Small intestine (tissue), 7 donors: ENCODE measurements around the gene DOP1A. TPM values are rescaled to one million over a fixed set of nuclear protein-coding genes. Genes with fewer than 3 reads are reported as not detected.

Source experiments
- DNase-seq, 2 donors: peaks; one replicate each; pipeline versions ENCODE4 v3.0.0 to v3.0.0-alpha.2; 2013
- FAIRE-seq: peaks from 2 replicates; lab custom pipeline; 2012; peaks lifted over from hg19 to GRCh38; lab: Jason Lieb, UNC
- H3K27ac ChIP-seq, 3 donors: one replicate each; pipeline ENCODE4 v1.5.1; 2013; ENCODE audit warnings: low read length in 2 of 3, mild to moderate bottlenecking in 2 of 3, control low read depth in 1 of 3, inconsistent platforms in 1 of 3, low read depth in 1 of 3, moderate library complexity in 1 of 3
- H3K27me3 ChIP-seq, 3 donors: one replicate each; pipeline ENCODE4 v1.6.1; 2013; ENCODE audit warnings: low read length in 3 of 3, inconsistent platforms in 1 of 3; ENCODE audit not compliant: control insufficient read depth in 3 of 3, insufficient read depth in 3 of 3
- H3K36me3 ChIP-seq, 3 donors: one replicate each; pipeline ENCODE4 v1.6.1; 2013; ENCODE audit warnings: low read length in 3 of 3, inconsistent platforms in 1 of 3, low read depth in 1 of 3, mild to moderate bottlenecking in 1 of 3, moderate library complexity in 1 of 3; ENCODE audit not compliant: control insufficient read depth in 3 of 3, insufficient read depth in 2 of 3
- H3K4me1 ChIP-seq, 3 donors: one replicate each; pipeline ENCODE4 v1.6.1; 2013; ENCODE audit warnings: low read length in 2 of 3, inconsistent platforms in 1 of 3, low read depth in 1 of 3, mild to moderate bottlenecking in 1 of 3, moderate library complexity in 1 of 3; ENCODE audit not compliant: control insufficient read depth in 3 of 3, insufficient read depth in 2 of 3
- H3K4me3 ChIP-seq, 3 donors: one replicate each; pipeline ENCODE4 v1.5.1; 2013; ENCODE audit warnings: low read length in 3 of 3, control low read depth in 1 of 3, inconsistent platforms in 1 of 3, low read depth in 1 of 3, mild to moderate bottlenecking in 1 of 3, moderate library complexity in 1 of 3
- H3K9me3 ChIP-seq, 2 donors: one replicate each; pipeline ENCODE4 v1.6.1; 2013; ENCODE audit warnings: low read depth in 1 of 2, low read length in 1 of 2; ENCODE audit not compliant: control insufficient read depth in 2 of 2, insufficient read depth in 1 of 2
- WGBS, 3 donors: extraction: QIAGEN DNeasy Blood & Tissue Kit; methylation state at CpG; one replicate each; pipeline ENCODE4 v1.1.7; 2013; 5-methylcytosine and 5-hydroxymethylcytosine counted together
- polyA plus RNA-seq, 4 donors: library from polyadenylated mRNA; stranded (reverse) in 3 of 4; unstranded in 1 of 4; fragments of 200-250 nt in 3 of 4; fragments of 120-200 nt in 1 of 4; gene quantifications; one replicate each; pipeline versions ENCODE4 v1.2.1 to v1.2.3, GENCODE V29; 2013
- donor health status: healthy with polysubstance abuse.
- donor health status: control.
- donor health status: control.
- donor health status: Bipolar disorder and iron deficiency.
- donor health status: healthy.

The DOP1A gene
- polyA plus RNA-seq, 4 donors, result 5.9 to 34.7 (median 9.3) TPM

- WGBS, 3 donors, result 88 to 96% (median 92%) methylated on average over 2 of the region's 2 CpGs
- Histone ChIP-seq H3K4me1 (no peaks in the 10 kb centered on the region), H3K4me3 (no peak overlapping the region), H3K27me3 (no peaks in the 10 kb centered on the region), H3K27ac (no peak overlapping the region), H3K36me3 (peaks cover 0 to 9% (median 7%) of the 10 kb centered on the region in 3 donors), H3K9me3 (no peaks in the 10 kb centered on the region)
- no peak for FAIRE-seq
- no peak for DNase-seq
Measured at GRCh38 chr6:83097204-83097603, 29.7 kb downstream of the DOP1A start.

- Histone ChIP-seq H3K27me3 (no peaks in the 10 kb centered on the region), H3K9me3 (no peaks in the 10 kb centered on the region), H3K36me3 (peaks cover 3 to 9% (median 7%) of the 10 kb centered on the region in 3 donors), H3K4me3 (no peak overlapping the region), H3K27ac (no peak overlapping the region), H3K4me1 (no peaks in the 10 kb centered on the region)
- DNase-seq (no peak), FAIRE-seq (no peak)
- WGBS, 3 donors, result 92 to 100% (median 95%) methylated on average over 1 of the region's 1 CpG
Measured at GRCh38 chr6:83097675-83098074, 30.2 kb downstream of the DOP1A start.

- Histone ChIP-seq H3K9me3 (no peaks in the 10 kb centered on the region), H3K27me3 (no peaks in the 10 kb centered on the region), H3K4me3 (no peak overlapping the region), H3K27ac (no peak overlapping the region), H3K36me3 (peaks cover 4 to 9% (median 7%) of the 10 kb centered on the region in 3 donors), H3K4me1 (no peaks in the 10 kb centered on the region)
- DNase-seq, result no peak
- 96 to 97% (median 97%) methylated on average over 3 of the region's 3 CpGs for WGBS, 3 donors
- no peak for FAIRE-seq
Measured at GRCh38 chr6:83098589-83098988, 31.1 kb downstream of the DOP1A start.

- no peaks in the 10 kb centered on the region for H3K27me3 ChIP-seq
- peaks cover 0 to 12% (median 2%) of the 10 kb centered on the region in 3 donors for H3K36me3 ChIP-seq
- no peaks in the 10 kb centered on the region for H3K4me1 ChIP-seq
- H3K27ac ChIP-seq, result no peak overlapping the region
- H3K4me3 ChIP-seq, result no peak overlapping the region
- DNase-seq, result no peak
- 95 to 100% (median 98%) methylated on average over 1 of the region's 1 CpG for WGBS, 3 donors
- H3K9me3 ChIP-seq, result no peaks in the 10 kb centered on the region
- no peak for FAIRE-seq
Measured at GRCh38 chr6:83108378-83108777, 40.9 kb downstream of the DOP1A start.

GRCh38 chr6:83113258-83113657 lies 45.8 kb downstream of the DOP1A start:
- H3K4me3 ChIP-seq, result no peak overlapping the region
- DNase-seq, result no peak
- H3K36me3 ChIP-seq, result peaks cover 0 to 6% (median 2%) of the 10 kb centered on the region in 3 donors
- no peaks in the 10 kb centered on the region for H3K9me3 ChIP-seq
- H3K27ac ChIP-seq, result no peak overlapping the region
- WGBS, 3 donors, result 81 to 83% (median 82%) methylated on average over 4 of the region's 4 CpGs
- no peaks in the 10 kb centered on the region for H3K4me1 ChIP-seq
- H3K27me3 ChIP-seq, result no peaks in the 10 kb centered on the region
- FAIRE-seq, result no peak

- DNase-seq (no peak), FAIRE-seq (peak; percentile 70)
- no peak overlapping the region for H3K4me3 ChIP-seq
- H3K27ac ChIP-seq, result no peak overlapping the region
- 79 to 93% (median 92%) methylated on average over 1 of the region's 1 CpG for WGBS, 3 donors
- peaks cover 0 to 6% (median 2%) of the 10 kb centered on the region in 3 donors for H3K36me3 ChIP-seq
- no peaks in the 10 kb centered on the region for H3K27me3 ChIP-seq
- no peaks in the 10 kb centered on the region for H3K4me1 ChIP-seq
- H3K9me3 ChIP-seq, result no peaks in the 10 kb centered on the region
Measured at GRCh38 chr6:83114164-83114563, 46.7 kb downstream of the DOP1A start.

- FAIRE-seq (no peak), DNase-seq (peak in 1 of 2 donors; percentile 9)
- no peak overlapping the region for H3K27ac ChIP-seq
- no peaks in the 10 kb centered on the region for H3K4me1 ChIP-seq
- WGBS, 3 donors, result 67 to 82% (median 71%) methylated on average over 1 of the region's 1 CpG
- no peaks in the 10 kb centered on the region for H3K27me3 ChIP-seq
- no peak overlapping the region for H3K4me3 ChIP-seq
- no peaks in the 10 kb centered on the region for H3K9me3 ChIP-seq
- peaks cover 0 to 2% (median 0%) of the 10 kb centered on the region in 3 donors for H3K36me3 ChIP-seq
Measured at GRCh38 chr6:83117802-83118201, 50.3 kb downstream of the DOP1A start.

GRCh38 chr6:83119742-83120300 lies 52.4 kb downstream of the DOP1A start:
- WGBS, 3 donors, result 90 to 97% (median 96%) methylated on average over 2 of the region's 2 CpGs
- Histone ChIP-seq H3K36me3 (peaks cover 0 to 11% (median 0%) of the 10 kb centered on the region in 3 donors), H3K27me3 (no peaks in the 10 kb centered on the region), H3K9me3 (no peaks in the 10 kb centered on the region), H3K4me3 (no peak overlapping the region), H3K27ac (no peak overlapping the region), H3K4me1 (no peaks in the 10 kb centered on the region)
- FAIRE-seq (no peak), DNase-seq (no peak)

- no peak overlapping the region for H3K27ac ChIP-seq
- FAIRE-seq, result no peak
- H3K27me3 ChIP-seq, result no peaks in the 10 kb centered on the region
- no peaks in the 10 kb centered on the region for H3K4me1 ChIP-seq
- no peaks in the 10 kb centered on the region for H3K9me3 ChIP-seq
- peaks cover 9 to 26% (median 17%) of the 10 kb centered on the region in 3 donors for H3K36me3 ChIP-seq
- H3K4me3 ChIP-seq, result no peak overlapping the region
- 94 to 97% (median 95%) methylated on average over 3 of the region's 3 CpGs for WGBS, 3 donors
- no peak for DNase-seq
Measured at GRCh38 chr6:83124553-83124952, 57.1 kb downstream of the DOP1A start.
